Stimulated activated memory B cell treated with anti-CD40 and anti-IgM and Interleukin-4, amounts not matched to agents 10 μg/mL and 1 μg/mL and 100 μg/mL, for 72 hours (primary cell): ENCODE results near the gene MAN2B2.

Source experiments
- ATAC-seq: fragments of 150-1000 bp; cut with Tn5 transposase; 2 replicates; pipeline ENCODE4 v1.10.0; 2021
- H3K27ac Mint-ChIP-seq: one replicate; pipeline ENCODE4 v1.8.0; 2022; ENCODE audit warnings: mild to moderate bottlenecking, mixed read lengths
- H3K27me3 Mint-ChIP-seq: one replicate; pipeline ENCODE4 v1.8.0; 2022; ENCODE audit warnings: mixed read lengths
- H3K36me3 Mint-ChIP-seq: one replicate; pipeline ENCODE4 v1.8.0; 2022; ENCODE audit warnings: mixed read lengths
- H3K4me1 Mint-ChIP-seq: one replicate; pipeline ENCODE4 v1.8.0; 2022; ENCODE audit warnings: mixed read lengths
- H3K4me3 Mint-ChIP-seq: one replicate; pipeline ENCODE4 v1.8.0; 2022; ENCODE audit warnings: mild to moderate bottlenecking, moderate library complexity, mixed read lengths
- H3K9me3 Mint-ChIP-seq: one replicate; pipeline ENCODE4 v1.8.0; 2022; ENCODE audit warnings: mixed read lengths

The MAN2B2 gene

GRCh38 chr4:6556263-6556662 is 18.7 kb upstream of the MAN2B2 start:
- H3K4me1 Mint-ChIP-seq, result no peaks in the 10 kb centered on the region
- peaks cover 94% of the 10 kb centered on the region for H3K27me3 Mint-ChIP-seq
- H3K4me3 Mint-ChIP-seq, result no peak overlapping the region
- no peak for ATAC-seq
- peaks cover 10% of the 10 kb centered on the region for H3K9me3 Mint-ChIP-seq
- H3K36me3 Mint-ChIP-seq, result no peaks in the 10 kb centered on the region
- H3K27ac Mint-ChIP-seq, result no peak overlapping the region

DNA sequence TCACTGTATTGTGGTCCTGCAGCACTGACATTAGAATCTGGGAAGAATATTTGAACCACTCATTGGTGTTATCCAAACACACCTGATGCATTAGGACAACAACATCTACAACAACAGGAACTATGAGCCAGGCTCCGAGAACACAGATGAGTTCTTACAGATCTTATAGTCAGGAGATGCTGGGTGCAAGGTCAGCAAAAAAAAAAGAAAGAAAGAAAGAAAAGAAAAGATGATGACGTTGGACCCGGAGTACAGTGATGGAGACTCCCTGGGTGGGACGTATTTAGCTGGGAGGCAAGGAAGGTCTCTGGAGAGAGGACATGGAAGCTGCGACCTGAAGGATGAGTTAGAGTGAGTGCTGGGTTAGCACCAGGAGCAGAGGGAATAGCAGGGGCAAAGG is 17.8 kb upstream of the MAN2B2 start:
- Mint-ChIP-seq H3K36me3 (no peaks in the 10 kb centered on the region), H3K27me3 (peaks cover 94% of the 10 kb centered on the region), H3K4me1 (no peaks in the 10 kb centered on the region), H3K9me3 (peaks cover 7% of the 10 kb centered on the region), H3K27ac (no peak overlapping the region), H3K4me3 (no peak overlapping the region)
- ATAC-seq, result no peak

DNA sequence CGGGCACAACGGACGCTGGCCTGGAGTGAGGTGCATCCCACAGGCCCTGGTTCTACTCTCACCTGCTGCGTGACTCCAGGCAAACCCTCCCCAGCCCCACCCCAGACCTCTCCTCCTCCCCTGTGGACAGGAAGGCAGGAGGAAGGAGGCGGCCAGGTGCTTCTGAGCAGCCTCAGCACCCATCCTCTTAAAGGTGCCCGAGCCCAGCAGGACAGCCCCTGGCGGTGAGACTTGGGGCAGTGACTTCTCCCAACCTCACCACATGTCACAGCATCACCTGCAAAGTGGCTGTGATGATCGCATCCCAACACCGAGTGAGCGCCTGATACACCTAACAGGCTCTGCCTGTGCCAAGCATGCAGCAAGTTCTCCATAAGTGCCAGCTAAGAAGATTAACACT is 17.1 kb upstream of the MAN2B2 start:
- no peak for ATAC-seq
- H3K27ac Mint-ChIP-seq, result no peak overlapping the region
- H3K27me3 Mint-ChIP-seq, result peaks cover 94% of the 10 kb centered on the region
- no peaks in the 10 kb centered on the region for H3K9me3 Mint-ChIP-seq
- H3K4me3 Mint-ChIP-seq, result no peak overlapping the region
- H3K36me3 Mint-ChIP-seq, result no peaks in the 10 kb centered on the region
- no peaks in the 10 kb centered on the region for H3K4me1 Mint-ChIP-seq

DNA sequence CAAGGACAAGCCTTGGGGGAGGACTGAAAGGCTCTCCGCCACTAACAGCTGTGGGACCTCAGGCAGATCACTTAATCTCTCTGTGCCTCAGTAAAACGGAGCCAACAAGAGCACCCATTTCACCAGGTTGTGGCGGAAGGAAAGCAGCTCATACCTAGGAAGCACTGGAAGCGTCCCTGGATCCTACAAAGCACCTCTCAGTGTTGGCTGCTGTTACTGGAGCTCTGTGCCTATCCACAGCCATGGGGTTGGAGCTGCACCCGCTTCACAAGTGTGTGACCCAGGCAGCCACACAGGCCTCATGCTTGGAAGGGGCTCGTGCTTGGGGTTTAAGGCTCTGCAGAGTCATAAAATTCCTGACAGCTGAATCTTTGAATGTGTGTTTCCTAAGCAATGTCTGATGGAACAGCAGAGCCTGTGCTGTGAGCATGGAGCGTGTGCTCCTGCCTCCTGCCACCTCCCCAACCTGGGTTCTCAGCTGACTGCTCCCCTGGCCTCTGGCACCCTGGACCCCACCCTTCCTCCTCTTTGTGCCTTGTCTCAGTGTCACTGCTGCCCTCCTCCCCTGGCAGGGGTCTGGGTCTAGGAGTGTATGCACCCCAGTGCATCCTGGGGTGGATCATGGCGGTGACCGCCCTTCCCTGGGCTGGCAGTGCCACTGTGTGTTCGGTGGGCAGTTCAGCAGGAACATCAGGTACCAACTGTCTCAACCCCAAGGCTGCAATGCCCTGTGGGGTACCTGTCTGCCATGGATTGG is 14.4 kb upstream of the MAN2B2 start:
- no peaks in the 10 kb centered on the region for H3K36me3 Mint-ChIP-seq
- no peak overlapping the region for H3K4me3 Mint-ChIP-seq
- ATAC-seq, result no peak
- no peak overlapping the region for H3K27ac Mint-ChIP-seq
- no peaks in the 10 kb centered on the region for H3K4me1 Mint-ChIP-seq
- H3K9me3 Mint-ChIP-seq, result no peaks in the 10 kb centered on the region
- peaks cover 87% of the 10 kb centered on the region for H3K27me3 Mint-ChIP-seq

DNA sequence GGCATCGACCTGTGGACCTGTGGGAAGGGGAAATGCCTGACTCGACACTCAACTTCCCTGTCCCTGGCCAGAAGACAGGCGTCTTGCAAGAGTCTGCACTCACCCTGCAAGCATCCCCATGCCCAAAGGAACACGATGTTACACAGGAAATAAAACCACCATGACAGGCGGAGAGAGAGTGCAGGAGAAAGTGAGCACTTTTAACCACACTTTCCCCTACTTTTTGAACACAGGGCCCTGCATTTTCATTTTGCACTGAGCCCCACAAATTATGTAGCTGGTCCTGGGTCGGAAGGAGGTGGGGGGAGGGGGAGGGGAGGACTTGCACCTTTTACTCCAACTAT is 13.8 kb upstream of the MAN2B2 start:
- no peaks in the 10 kb centered on the region for H3K36me3 Mint-ChIP-seq
- H3K27ac Mint-ChIP-seq, result no peak overlapping the region

DNA sequence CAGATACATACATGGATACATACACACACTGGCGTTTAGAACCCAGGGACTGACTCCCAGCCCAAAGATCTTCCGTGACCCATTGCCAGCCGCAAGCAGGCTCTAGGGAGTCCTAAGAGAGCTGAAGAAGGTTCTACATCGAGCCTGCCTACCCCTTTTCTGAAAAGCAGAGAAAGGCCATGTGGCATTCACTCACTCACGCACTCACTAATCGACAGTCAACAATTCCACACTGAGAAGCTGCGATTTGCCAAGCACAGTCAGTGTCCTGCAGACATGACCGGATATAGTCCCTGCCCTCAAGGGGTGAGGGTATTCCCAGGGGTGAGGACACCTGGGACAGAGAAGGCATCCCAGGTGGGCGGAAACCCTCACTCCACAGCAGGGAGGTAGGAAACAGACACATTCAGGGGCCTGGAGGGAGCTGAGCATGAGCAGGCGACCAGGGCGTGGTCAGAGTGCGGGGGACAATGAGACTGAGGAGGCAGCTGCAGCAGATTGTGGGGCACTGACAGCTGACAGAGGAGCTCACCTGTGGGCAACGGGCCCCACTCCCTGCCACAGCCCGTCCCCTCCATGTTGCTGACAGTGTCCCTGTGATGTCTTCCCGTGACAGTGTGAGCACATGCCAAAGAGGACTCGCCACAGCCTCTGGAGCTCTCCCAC is 13.2 kb upstream of the MAN2B2 start:
- H3K36me3 Mint-ChIP-seq, result no peaks in the 10 kb centered on the region
- H3K9me3 Mint-ChIP-seq, result no peaks in the 10 kb centered on the region
- no peak overlapping the region for H3K4me3 Mint-ChIP-seq
- no peak overlapping the region for H3K27ac Mint-ChIP-seq
- H3K27me3 Mint-ChIP-seq, result peaks cover 75% of the 10 kb centered on the region
- no peak for ATAC-seq
- no peaks in the 10 kb centered on the region for H3K4me1 Mint-ChIP-seq

More for the DNA sequence above, 13.8 kb upstream of the MAN2B2 start:
- Mint-ChIP-seq H3K27me3 (peaks cover 82% of the 10 kb centered on the region), H3K4me3 (no peak overlapping the region), H3K4me1 (no peaks in the 10 kb centered on the region), H3K9me3 (no peaks in the 10 kb centered on the region)
- no peak for ATAC-seq

DNA sequence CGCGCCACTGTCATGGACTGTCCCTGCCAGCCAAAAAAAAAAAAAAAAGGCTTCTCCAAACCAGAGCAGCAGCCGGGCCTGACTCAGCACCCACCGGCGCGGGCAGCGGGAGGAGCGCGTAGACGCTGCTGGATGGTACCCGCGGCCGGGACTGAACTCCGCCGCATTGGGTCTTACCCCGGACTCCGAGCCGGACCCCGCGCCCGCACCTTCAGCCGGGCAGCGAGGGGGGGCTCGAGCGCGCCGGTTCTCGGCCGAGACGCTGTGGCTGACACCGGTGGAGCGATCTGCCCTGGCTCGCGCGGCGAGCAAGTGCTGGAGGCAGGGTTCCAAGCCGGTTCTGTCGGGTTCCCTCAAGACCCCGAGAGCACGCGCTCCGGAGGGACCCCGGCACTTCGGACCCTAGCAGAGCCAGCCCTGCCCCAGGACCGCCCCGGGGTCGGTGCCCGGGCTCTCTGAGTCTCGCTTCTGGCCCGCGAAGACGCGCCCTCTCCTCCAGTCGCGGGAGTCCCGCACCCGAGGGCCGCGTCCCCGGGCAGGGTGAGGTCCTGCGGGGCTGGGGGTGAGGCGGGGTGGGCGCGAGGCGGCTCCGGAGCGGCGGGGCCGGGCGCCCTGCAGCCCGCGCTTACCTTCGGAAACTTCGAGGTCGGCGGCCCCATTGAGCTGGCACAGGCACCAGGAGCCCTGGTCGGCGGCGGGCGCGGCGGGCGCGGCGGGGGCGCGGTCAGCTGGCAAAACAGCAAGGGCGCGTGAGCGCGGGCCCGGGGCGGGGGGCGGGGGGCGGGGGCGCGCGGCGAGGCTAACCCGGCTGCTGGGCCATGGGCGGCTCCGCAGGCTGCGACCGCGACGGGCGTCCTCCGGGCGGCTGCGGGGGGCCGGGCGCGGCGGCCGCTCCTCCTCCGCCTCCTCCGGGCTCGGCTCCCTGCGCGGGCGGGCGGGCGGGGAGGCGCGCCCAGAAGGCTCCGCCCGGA is 11.8 kb upstream of the MAN2B2 start:
- no peaks in the 10 kb centered on the region for H3K4me1 Mint-ChIP-seq
- no peak overlapping the region for H3K4me3 Mint-ChIP-seq
- no peaks in the 10 kb centered on the region for H3K36me3 Mint-ChIP-seq
- H3K27me3 Mint-ChIP-seq, result peaks cover 63% of the 10 kb centered on the region
- H3K27ac Mint-ChIP-seq, result no peak overlapping the region
- H3K9me3 Mint-ChIP-seq, result no peaks in the 10 kb centered on the region
- no peak for ATAC-seq

- Mint-ChIP-seq H3K4me1 (no peaks in the 10 kb centered on the region), H3K27ac (no peak overlapping the region), H3K27me3 (peaks cover 54% of the 10 kb centered on the region), H3K36me3 (no peaks in the 10 kb centered on the region), H3K4me3 (no peak overlapping the region), H3K9me3 (no peaks in the 10 kb centered on the region)
- ATAC-seq, result no peak
Observed at GRCh38 chr4:6563935-6564645, 10.9 kb upstream of the MAN2B2 start.

- Mint-ChIP-seq H3K27me3 (peaks cover 36% of the 10 kb centered on the region), H3K4me3 (no peak overlapping the region), H3K4me1 (no peaks in the 10 kb centered on the region), H3K9me3 (no peaks in the 10 kb centered on the region), H3K27ac (no peak overlapping the region), H3K36me3 (no peaks in the 10 kb centered on the region)
- ATAC-seq, result no peak
Observed at GRCh38 chr4:6565691-6566390, 9.1 kb upstream of the MAN2B2 start.

- H3K36me3 Mint-ChIP-seq, result no peaks in the 10 kb centered on the region
- H3K27me3 Mint-ChIP-seq, result peaks cover 29% of the 10 kb centered on the region
- H3K4me1 Mint-ChIP-seq, result no peaks in the 10 kb centered on the region
- ATAC-seq, result no peak
- H3K27ac Mint-ChIP-seq, result no peak overlapping the region
- no peak overlapping the region for H3K4me3 Mint-ChIP-seq
- H3K9me3 Mint-ChIP-seq, result peaks cover 6% of the 10 kb centered on the region
Observed at GRCh38 chr4:6566391-6567190, 8.4 kb upstream of the MAN2B2 start.

GRCh38 chr4:6567218-6567617 is 7.8 kb upstream of the MAN2B2 start:
- peaks cover 23% of the 10 kb centered on the region for H3K27me3 Mint-ChIP-seq
- no peaks in the 10 kb centered on the region for H3K36me3 Mint-ChIP-seq
- peaks cover 7% of the 10 kb centered on the region for H3K9me3 Mint-ChIP-seq
- no peaks in the 10 kb centered on the region for H3K4me1 Mint-ChIP-seq
- no peak overlapping the region for H3K4me3 Mint-ChIP-seq
- H3K27ac Mint-ChIP-seq, result no peak overlapping the region
- no peak for ATAC-seq

- ATAC-seq, result no peak
- no peaks in the 10 kb centered on the region for H3K36me3 Mint-ChIP-seq
- H3K27me3 Mint-ChIP-seq, result peaks cover 15% of the 10 kb centered on the region
- no peak overlapping the region for H3K27ac Mint-ChIP-seq
- H3K9me3 Mint-ChIP-seq, result peaks cover 7% of the 10 kb centered on the region
- no peak overlapping the region for H3K4me3 Mint-ChIP-seq
- H3K4me1 Mint-ChIP-seq, result no peaks in the 10 kb centered on the region
Observed at GRCh38 chr4:6568148-6568547, 6.8 kb upstream of the MAN2B2 start.

DNA sequence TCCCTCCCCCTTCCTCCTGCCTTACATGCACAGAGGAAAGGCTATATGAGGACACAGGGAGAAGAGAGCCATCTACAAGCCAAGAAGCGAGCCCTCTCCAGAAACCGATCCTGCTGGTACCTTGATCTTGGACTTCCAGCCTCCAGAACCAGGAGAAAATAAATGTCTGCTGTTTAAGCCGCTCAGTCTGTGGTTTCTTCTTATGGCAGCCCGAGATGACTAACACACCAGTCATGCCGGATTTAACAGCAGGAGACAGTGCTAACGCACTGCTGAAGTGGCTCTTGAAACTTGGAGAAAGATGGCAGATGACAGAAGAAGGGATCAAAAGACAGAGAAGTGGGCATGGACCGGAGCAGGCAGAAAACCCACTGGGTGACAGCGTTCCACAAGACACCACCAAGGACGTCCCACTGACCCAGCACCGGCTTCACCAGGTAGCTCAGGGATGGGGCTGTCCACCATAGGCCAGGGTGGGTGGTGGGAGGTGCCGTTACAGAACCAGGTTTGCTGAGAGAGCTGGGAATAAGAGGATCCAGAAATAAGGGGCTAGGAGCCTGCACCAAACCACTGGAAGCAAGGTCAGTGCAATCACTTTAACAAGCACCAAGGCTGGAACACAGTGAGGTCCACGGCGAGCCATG is 6.2 kb upstream of the MAN2B2 start:
- peaks cover 7% of the 10 kb centered on the region for H3K9me3 Mint-ChIP-seq
- no peak overlapping the region for H3K4me3 Mint-ChIP-seq
- H3K27ac Mint-ChIP-seq, result no peak overlapping the region
- ATAC-seq, result no peak
- no peaks in the 10 kb centered on the region for H3K36me3 Mint-ChIP-seq
- H3K4me1 Mint-ChIP-seq, result no peaks in the 10 kb centered on the region
- peaks cover 15% of the 10 kb centered on the region for H3K27me3 Mint-ChIP-seq
